Ecto neural progenitor cell (in vitro differentiated cells): ENCODE data around the gene SIAH3.

Experiments
- DNase-seq: peaks from one replicate; pipeline ENCODE4 v3.0.0-alpha.2; 2018; ENCODE audit warnings: low spot score

The SIAH3 gene

GRCh38 chr13:45861322-45861721, 9.8 kb upstream of the SIAH3 start:
- DNase-seq = no peak

DNA sequence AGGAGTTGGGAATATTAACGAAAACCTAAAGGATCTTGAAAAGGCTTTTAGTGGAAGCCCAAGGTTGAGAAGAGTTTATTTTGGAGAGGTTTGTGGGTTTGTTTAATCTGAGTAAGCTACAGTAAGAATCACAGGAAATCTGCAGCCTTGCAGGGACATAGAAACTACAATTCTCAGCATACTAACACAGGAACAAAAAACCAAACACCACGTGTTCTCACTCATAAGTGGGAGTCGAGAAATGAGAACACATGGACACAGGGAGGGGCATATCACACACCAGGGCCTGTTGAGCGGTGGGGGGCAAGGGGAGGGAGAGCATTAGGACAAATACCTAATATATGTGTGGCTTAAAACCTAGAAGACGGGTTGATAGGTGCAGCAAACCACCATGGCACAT, 8.7 kb upstream of the SIAH3 start:
- no peak for DNase-seq

DNA sequence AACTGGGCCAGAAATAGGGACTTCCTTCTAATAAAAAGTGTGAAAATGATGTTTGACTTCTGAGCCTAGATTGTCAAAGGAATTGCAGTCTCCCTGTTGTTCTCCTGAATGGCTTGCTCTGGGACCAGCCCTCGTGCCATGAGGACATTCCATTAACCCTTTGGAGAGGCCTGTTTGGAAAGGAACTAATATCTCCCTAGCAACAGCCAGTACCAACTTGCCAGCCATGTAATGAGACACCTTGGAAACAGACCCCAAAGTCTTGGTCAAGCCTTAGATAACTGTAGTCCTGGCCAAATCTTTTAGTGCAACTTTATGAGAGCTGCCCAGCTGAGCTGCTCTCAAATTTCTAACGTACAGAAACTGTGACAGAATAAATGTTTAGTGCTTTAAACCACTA, 8.2 kb upstream of the SIAH3 start:
- DNase-seq = no peak

DNA sequence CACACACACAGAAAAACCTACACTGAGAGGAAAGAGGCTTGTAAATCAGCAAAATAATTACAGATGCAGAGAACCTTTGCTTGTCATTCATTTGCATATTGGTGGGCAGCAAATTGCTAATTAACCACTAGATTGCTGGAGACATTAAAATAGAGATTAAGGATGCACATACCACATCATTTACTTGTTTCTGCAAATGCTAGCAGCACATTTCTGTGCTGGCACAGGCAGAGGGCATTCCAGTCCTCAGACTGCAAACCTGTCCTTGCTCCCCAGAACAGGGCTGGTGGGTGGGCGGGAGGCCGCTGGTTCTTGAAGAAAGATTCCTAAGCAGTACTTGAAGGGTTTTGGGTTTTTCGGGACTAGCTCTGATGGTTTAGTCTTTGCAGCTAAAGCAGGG, 941 bp upstream of the SIAH3 start:
- no peak for DNase-seq

GRCh38 chr13:45851956-45852355, 403 bp upstream of the SIAH3 start:
- DNase-seq = no peak

- no peak for DNase-seq
These were observed 1.4 kb downstream of the SIAH3 start for GRCh38 chr13:45850027-45850613.

GRCh38 chr13:45849408-45849807, 2.1 kb downstream of the SIAH3 start:
- no peak for DNase-seq

- DNase-seq = no peak
These were observed 3.9 kb downstream of the SIAH3 start for GRCh38 chr13:45847554-45848224.

GRCh38 chr13:45846681-45847080, 4.9 kb downstream of the SIAH3 start:
- DNase-seq = no peak

DNA sequence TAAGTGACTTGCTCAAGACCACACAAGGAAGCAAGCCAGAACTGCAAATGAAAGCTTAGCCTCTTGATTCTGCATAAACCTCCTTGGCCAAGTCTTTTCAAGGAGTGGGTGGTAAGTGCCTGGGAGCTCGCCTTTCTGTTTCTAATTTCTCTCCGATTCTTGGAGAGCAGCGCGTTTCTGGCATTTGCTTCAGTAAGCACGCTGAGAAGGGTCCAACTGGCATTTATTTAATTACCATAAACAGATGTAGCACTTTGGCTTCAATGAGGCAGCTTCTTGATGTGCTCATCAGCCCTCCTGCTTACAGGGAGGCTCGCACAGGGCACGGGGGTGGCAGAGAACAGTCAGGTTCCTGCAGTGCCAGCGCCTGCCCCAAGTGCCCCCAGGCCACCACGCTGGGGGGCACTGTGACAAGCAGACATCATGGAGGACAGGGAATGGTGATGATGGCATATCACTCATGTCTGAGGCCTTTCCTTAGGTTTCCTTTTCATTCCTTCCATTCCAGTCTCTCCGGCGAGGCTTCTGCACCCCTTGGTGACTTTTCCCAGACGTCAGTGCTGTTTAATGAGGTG, 13.3 kb downstream of the SIAH3 start:
- DNase-seq = no peak

DNA sequence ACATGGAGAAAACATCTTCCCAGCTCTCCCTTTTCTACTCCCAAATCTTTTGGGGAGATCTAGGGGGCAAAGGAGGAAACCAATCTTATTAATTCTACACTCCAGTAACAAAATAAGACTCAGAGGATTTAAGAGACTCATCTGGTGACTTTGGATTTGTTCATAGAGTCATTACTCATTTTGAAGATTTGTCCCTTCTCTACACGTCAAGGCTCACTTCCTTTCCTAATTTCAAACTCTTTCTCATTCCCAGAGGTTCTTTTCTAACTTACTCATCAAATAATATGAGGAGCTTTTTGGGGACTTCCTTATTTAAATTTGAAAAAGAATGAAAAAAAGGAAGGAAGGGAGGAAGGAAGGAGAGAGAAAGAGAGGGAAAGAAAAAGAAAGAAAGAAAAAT, 14.4 kb downstream of the SIAH3 start:
- no peak for DNase-seq

DNA sequence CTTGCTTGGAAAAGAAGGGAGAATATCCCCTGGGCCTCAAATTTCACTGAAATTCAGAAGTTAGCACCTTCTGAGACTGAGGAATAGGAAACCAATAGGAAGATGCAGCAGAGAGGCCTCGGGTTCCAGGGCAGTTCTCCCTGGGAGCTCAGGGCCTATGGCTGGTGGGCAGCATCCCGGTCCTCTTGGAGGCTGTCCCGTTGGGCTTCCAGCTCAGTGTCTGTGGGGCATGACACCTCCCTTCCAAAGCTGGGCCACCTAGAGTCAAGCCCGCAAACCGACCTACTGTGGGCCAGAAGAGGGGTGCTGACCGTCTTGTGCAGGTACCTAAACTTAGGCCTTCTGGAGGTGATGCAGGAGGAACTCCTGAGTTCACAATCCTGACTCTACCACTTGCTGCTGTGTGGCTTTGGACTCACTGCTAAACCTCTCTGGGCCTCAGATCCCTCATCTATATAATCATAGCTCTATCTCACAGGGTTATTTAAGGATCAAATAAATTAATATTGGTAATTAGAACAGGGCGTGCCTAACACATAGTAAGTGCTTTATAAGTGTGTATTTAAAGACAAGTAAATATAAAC, 17.1 kb downstream of the SIAH3 start:
- DNase-seq = no peak

GRCh38 chr13:45833663-45834375, 17.7 kb downstream of the SIAH3 start:
- DNase-seq = no peak

GRCh38 chr13:45833242-45833641, 18.3 kb downstream of the SIAH3 start:
- no peak for DNase-seq

DNA sequence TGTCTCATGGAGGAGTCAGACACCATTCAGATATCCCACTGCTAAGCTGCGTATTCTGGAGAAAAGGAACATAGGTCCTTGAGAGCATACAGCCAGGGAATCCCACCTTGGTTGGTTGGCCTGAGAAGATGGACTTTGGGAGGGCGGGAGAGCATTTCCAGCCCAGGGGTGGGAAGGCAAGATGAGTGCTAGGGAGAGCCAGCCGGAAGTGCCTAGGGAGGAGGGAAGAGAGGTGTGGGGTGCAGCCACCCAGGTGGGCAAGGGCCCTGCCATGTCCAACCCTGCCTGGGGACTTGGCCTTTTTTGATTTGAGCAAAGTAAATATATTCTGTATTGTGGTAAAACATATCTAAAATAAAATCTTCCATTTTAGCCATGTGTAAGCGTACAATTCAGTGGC, 19.7 kb downstream of the SIAH3 start:
- no peak for DNase-seq

- no peak for DNase-seq
These were observed 21.4 kb downstream of the SIAH3 start for GRCh38 chr13:45830121-45830520.

DNA sequence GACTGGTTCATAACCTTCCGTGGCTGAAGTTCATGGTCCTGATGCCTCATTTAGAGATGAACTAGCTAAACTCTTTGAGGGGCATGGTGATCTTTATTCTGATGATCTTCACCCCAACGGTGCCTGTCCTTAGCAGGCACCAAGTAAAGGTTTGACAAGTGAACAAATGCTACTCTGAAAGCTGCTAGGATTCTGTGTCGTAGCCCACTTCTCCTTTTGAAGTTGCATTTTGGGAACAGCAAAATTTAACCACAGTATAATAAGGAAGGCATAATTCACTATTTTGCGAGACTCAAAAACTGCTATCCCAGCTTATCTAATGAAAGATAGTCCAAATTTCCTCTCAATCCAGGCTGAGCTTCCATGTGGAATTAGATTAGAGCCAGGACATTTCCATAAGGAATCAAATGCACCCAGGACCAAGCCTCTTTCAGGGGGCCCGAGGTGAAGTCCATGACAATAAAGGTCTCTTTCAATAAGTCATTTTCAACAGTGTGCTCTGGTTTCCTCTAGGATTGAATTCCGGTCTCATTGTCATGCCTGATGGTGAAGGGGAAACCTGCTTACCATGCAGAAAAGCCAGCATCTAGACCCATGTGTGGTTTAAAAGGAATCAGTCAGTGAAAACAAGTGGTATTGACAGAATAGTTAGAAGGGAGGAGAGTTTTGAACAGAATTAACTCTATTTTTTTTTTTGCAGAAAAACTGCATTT, 23.1 kb downstream of the SIAH3 start:
- no peak for DNase-seq

- DNase-seq = no peak
These were observed 24.2 kb downstream of the SIAH3 start for GRCh38 chr13:45827318-45827717.

GRCh38 chr13:45826731-45827130, 24.8 kb downstream of the SIAH3 start:
- DNase-seq = no peak

DNA sequence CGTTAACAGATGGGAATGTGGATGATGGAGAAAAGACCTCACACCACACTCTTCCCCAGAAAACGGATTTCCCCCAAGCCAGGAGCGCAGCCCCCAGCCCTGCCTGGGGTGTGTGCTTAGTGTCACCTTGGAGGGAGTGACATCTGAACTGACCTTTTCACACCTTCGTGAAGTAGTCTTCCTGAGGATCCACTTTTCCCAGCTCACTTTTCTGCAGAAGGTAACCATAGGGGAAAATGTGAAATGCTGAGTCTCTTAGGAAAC, 26.2 kb downstream of the SIAH3 start:
- no peak for DNase-seq

GRCh38 chr13:45823583-45823982, 28.0 kb downstream of the SIAH3 start:
- DNase-seq = no peak

GRCh38 chr13:45821811-45822210, 29.7 kb downstream of the SIAH3 start:
- DNase-seq = no peak
